ENCODE data around the gene OTOS. TPM values are rescaled to one million over a fixed set of nuclear protein-coding genes. Genes with fewer than 3 reads are reported as not detected.

OTOS gene
- total and polyA plus RNA-seq, 9 of the 15 experiments (the other 6 are each of a cell fraction or from before 2014, with no cell fraction given), result not detected

DNA sequence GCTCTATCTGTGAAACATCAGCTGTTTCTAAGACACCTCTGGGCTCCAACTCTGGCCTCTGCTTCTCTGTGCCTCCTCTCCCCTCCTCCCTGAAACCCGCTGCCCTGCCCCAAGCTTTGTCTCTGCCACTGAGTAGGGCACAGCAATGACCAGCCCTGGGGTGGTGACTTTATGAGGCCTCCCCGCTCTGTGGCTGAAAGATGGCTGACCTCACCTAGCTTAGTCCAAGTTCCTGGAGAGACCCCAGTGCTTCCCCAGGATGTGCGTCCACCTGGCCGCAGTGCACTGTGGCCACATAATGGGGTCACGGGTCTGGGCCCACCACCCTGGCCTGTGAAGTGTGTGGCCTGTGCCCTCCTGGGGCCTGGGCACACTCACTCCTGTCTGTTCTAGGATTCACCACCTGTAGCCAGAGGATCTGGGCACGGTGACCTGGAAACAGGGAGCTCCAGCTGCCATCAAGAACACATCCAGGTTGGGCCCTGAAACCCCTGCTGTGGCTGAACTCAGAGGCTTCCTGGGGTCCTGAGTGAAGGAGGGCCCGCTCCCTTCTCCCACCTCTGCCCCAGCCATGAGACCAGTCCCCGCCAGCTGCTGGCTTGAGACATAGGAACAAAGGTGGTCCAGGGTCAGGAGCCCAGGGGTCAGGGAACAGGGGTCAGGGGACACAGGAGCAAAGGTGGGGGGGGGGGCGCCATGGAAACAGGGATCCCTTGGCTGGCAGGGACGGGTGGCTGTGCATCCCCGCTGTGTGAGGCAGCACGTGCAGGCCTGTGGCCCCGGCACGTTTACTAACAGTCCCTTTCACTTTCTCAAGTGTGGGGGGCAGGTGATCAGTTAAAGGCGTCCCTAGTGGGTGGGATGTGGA, 29.3 kb upstream of the OTOS start (continued):
- TF ChIP-seq, protein P1, sequence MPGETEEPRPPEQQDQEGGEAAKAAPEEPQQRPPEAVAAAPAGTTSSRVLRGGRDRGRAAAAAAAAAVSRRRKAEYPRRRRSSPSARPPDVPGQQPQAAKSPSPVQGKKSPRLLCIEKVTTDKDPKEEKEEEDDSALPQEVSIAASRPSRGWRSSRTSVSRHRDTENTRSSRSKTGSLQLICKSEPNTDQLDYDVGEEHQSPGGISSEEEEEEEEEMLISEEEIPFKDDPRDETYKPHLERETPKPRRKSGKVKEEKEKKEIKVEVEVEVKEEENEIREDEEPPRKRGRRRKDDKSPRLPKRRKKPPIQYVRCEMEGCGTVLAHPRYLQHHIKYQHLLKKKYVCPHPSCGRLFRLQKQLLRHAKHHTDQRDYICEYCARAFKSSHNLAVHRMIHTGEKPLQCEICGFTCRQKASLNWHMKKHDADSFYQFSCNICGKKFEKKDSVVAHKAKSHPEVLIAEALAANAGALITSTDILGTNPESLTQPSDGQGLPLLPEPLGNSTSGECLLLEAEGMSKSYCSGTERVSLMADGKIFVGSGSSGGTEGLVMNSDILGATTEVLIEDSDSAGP (CRISPR knock-in tag; IDR thresholded peaks at IDR 0.05), result no peak
- TF ChIP-seq KDM4B (IDR thresholded peaks at IDR 0.05; ENCODE audit: borderline replicate concordance in 2 of 2, low read depth in 1 of 2) (no peak), PRPF4 (IDR thresholded peaks at IDR 0.05; ENCODE audit: insufficient read depth, low read depth, low read length, poor library complexity, severe bottlenecking) (no peak), MAFF (IDR thresholded peaks at IDR 0.05; ENCODE audit: low read length) (no peak)
- TF ChIP-seq, protein P2, sequence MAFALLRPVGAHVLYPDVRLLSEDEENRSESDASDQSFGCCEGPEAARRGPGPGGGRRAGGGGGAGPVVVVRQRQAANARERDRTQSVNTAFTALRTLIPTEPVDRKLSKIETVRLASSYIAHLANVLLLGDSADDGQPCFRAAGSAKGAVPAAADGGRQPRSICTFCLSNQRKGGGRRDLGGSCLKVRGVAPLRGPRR (CRISPR knock-in tag; IDR thresholded peaks at IDR 0.05), result no peak
- TF ChIP-seq, protein P3, sequence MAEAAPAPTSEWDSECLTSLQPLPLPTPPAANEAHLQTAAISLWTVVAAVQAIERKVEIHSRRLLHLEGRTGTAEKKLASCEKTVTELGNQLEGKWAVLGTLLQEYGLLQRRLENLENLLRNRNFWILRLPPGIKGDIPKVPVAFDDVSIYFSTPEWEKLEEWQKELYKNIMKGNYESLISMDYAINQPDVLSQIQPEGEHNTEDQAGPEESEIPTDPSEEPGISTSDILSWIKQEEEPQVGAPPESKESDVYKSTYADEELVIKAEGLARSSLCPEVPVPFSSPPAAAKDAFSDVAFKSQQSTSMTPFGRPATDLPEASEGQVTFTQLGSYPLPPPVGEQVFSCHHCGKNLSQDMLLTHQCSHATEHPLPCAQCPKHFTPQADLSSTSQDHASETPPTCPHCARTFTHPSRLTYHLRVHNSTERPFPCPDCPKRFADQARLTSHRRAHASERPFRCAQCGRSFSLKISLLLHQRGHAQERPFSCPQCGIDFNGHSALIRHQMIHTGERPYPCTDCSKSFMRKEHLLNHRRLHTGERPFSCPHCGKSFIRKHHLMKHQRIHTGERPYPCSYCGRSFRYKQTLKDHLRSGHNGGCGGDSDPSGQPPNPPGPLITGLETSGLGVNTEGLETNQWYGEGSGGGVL (CRISPR knock-in tag; IDR thresholded peaks at IDR 0.05), result no peak
